Ovary (tissue), 3 donors: Measurements from ENCODE around the gene PCDHB14.
A peak's percentile ranks its signal among the peaks of the same experiment; 100 is the strongest.

Experiments used
- EP300 ChIP-seq: sonication (generic); formaldehyde crosslinking; IDR thresholded peaks from one replicate; pipeline ENCODE4 v1.6.1; 2017; ENCODE audit warnings: antibody characterized with exemption
- TF ChIP-seq, protein P1 (sequence below), 3 donors: fragments of 450-650 bp in 2 of 3; fragments of 200-600 bp in 1 of 3; IDR thresholded peaks; one replicate each; pipeline versions ENCODE4 v1.5.1 to v1.8.0; 2016 to 2022; ENCODE audit warnings: antibody characterized with exemption in 3 of 3, mild to moderate bottlenecking in 1 of 3
- donor health status: DM: no; HTN: no; CAD: no.

GRCh38 chr5:141245250-141245717, 22.1 kb downstream of the PCDHB14 start, which contains the start of gene PCDHB15:
- no peak for TF ChIP-seq EP300
- TF ChIP-seq, protein P1, sequence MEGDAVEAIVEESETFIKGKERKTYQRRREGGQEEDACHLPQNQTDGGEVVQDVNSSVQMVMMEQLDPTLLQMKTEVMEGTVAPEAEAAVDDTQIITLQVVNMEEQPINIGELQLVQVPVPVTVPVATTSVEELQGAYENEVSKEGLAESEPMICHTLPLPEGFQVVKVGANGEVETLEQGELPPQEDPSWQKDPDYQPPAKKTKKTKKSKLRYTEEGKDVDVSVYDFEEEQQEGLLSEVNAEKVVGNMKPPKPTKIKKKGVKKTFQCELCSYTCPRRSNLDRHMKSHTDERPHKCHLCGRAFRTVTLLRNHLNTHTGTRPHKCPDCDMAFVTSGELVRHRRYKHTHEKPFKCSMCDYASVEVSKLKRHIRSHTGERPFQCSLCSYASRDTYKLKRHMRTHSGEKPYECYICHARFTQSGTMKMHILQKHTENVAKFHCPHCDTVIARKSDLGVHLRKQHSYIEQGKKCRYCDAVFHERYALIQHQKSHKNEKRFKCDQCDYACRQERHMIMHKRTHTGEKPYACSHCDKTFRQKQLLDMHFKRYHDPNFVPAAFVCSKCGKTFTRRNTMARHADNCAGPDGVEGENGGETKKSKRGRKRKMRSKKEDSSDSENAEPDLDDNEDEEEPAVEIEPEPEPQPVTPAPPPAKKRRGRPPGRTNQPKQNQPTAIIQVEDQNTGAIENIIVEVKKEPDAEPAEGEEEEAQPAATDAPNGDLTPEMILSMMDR (IDR thresholded peaks at IDR 0.05): peak in 1 of 3 donors; percentile 19
